HG03342 (cell line): Measurements from ENCODE around the gene LONRF3.

Source experiments
- ATAC-seq: cut with Tn5 transposase; IDR thresholded peaks from one replicate; pipeline ENCODE4 v1.9.1; 2021; ENCODE audit warnings: mild to moderate bottlenecking, moderate library complexity; ENCODE audit not compliant: unreplicated experiment

Gene LONRF3

GRCh38 chrX:119030990-119031389 is 56.6 kb downstream of the LONRF3 start:
- ATAC-seq, result no peak

GRCh38 chrX:119036107-119037029 is 62.0 kb downstream of the LONRF3 start:
- no peak for ATAC-seq

DNA sequence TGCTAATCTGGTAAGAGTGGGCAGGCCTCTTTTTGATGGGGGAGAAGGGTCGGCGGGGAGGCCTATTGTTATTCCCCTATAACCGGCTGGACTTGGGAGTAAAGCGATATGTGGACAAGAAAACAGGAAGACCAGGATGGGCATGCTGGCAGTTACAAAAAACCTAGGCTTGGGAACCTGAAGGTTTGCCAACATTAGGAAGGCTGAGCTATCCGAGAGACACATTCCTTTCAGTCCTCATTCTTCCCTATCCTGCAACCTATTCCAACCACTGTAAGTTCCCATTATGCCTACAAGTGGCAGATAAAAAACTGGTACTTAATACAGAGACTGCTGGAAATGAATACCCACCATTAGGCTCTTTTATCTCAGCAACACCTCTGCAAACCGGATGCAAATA is 66.0 kb downstream of the LONRF3 start:
- ATAC-seq, result no peak

DNA sequence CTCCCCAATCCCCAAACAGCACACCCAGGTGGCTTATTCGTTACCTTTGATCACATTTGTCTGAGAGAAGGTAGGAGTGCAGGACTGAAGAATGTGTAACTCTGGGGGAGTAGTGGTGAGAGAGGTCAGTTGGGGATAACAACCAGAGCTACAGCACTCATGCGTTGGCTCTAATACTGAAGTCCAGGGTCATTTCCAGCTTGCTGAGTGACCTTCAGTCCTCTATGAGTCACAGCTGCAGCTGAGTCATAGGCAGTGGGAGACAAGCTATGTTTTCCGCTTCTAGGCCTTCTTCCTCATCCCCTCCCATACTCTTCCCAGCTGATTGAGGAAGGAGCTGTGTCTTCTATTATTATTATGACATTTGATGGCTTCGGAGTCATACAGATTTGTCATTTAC is 66.8 kb downstream of the LONRF3 start:
- ATAC-seq, result no peak

- no peak for ATAC-seq
Measured at GRCh38 chrX:119042040-119042439, 67.6 kb downstream of the LONRF3 start.

DNA sequence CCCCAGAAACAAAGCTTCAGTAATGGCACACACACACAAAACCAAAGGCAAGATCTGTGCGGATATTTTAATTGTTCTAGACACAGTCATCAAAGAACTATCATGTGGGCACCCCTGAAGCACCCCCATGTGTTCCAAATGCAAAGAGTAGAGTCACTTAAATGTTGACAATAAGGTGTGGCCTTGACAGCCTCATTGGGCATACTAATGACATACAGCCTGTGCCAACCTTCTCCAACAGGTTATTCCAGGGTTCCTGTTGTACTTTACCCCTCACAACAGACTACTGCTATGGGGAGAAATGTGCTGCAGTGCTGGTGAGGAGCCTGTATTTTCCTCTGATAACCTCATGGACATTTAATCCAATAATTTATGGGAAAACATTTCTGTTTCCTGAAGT is 68.6 kb downstream of the LONRF3 start:
- no peak for ATAC-seq

DNA sequence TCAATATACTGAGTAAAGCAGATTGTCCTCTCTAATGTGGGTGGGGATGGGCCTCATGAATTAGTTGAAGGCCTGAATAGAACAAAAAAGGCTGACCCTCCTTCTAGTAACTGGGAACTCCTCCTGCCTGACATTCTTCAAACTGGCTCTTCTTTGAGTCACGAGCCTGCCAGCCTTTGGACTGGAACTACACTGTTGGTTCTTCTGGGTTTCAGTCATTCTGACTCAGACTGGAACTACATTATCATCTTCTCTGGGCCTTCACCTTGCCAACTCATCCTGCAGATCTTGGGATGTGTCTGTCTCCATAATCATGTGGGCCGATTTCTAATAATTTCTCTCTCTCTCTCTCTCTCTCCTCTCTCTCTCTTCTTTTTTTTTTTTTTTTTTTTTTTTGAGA is 71.5 kb downstream of the LONRF3 start:
- ATAC-seq, result no peak

DNA sequence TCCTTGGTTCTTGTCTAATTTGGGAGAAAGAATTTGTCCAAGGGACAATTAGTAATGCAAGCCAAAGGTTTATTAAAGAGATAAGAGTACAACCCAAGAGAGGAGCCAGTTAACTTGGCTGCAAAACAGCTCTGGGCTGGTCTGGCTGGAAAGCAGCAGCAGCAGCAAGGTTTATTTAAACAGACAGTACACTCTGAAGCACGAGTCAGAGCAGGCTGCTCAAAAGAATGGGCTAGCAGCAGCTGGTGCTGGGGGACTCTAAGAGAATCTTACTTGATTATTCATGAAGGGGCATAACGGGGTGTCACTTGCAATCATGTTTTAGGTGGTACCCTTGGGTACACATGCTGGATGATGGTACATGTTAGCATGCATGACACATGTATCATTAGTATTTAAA is 81.3 kb downstream of the LONRF3 start:
- no peak for ATAC-seq

GRCh38 chrX:119062750-119063374 is 88.4 kb downstream of the LONRF3 start:
- ATAC-seq, result no peak

DNA sequence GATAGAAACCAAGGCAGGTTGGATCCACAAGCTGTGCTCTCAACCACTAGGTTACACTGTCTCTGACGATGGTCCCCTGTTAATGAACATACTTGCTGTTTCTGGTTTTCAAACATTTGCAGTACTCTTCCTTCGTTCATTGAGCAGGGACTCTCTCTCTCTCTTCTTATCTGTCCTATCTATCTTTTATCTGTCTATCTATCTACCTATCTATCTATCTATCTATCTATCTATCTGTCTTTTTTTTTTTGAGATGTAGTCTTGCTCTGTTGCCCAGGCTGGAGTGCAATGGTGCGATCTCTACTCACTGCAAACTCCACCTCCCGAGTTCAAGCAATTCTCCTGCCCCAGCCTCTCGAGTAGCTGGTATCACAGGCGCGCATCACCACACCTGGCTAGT is 89.0 kb downstream of the LONRF3 start:
- no peak for ATAC-seq

- ATAC-seq, result no peak
Measured at GRCh38 chrX:119067023-119067739, 92.8 kb downstream of the LONRF3 start.
